Heart right ventricle (tissue), 16 donors: Measurements from ENCODE around the gene CDH9. TPM values are rescaled to one million over a fixed set of nuclear protein-coding genes. Genes with fewer than 3 reads are reported as not detected.

ENCODE experiments used
- ATAC-seq, 8 donors: fragments of 200-7000 bp; cut with Tn5 transposase; one replicate each; pipeline ENCODE4 v1.9.1; 2020; ENCODE audit warnings: mild to moderate bottlenecking in 8 of 8, moderate library complexity in 8 of 8, moderate number of reproducible peaks in 1 of 8
- DNase-seq, 2 donors: peaks; one replicate each; pipeline ENCODE4 v3.0.0-alpha.2; 2020
- H3K27ac ChIP-seq, 10 donors: fragments of 200-600 bp; sonication (generic) in 2 of 10; one replicate each; pipeline versions ENCODE4 v1.5.0 to v1.8.0; 2020 to 2022; ENCODE audit warnings: mild to moderate bottlenecking in 3 of 10
- H3K27me3 ChIP-seq, 7 donors: fragments of 200-600 bp; one replicate each; pipeline ENCODE4 v1.8.0; 2021 to 2022; ENCODE audit warnings: mild to moderate bottlenecking in 2 of 7
- H3K36me3 ChIP-seq, 9 donors: fragments of 200-600 bp; sonication (generic) in 1 of 9; one replicate each; pipeline versions ENCODE4 v1.5.0 to v1.8.0; 2020 to 2022; ENCODE audit warnings: mild to moderate bottlenecking in 2 of 9
- H3K4me1 ChIP-seq, 9 donors: fragments of 200-600 bp; sonication (generic) in 1 of 9; one replicate each; pipeline versions ENCODE4 v1.5.0 to v1.8.0; 2020 to 2022; ENCODE audit warnings: mild to moderate bottlenecking in 4 of 9
- H3K4me3 ChIP-seq, 10 donors: fragments of 200-600 bp; sonication (generic) in 2 of 10; one replicate each; pipeline versions ENCODE4 v1.5.0 to v1.8.0; 2020 to 2022; ENCODE audit warnings: mild to moderate bottlenecking in 7 of 10, moderate library complexity in 2 of 10
- H3K9me3 ChIP-seq, 11 donors: fragments of 200-600 bp in 10 of 11; sonication (generic) in 2 of 11; one replicate each; pipeline versions ENCODE4 v1.5.0 to v1.8.0; 2013 to 2022; ENCODE audit warnings: mild to moderate bottlenecking in 2 of 11, control low read depth in 1 of 11, moderate library complexity in 1 of 11
- WGBS, 2 donors: extraction: QIAGEN DNeasy Blood & Tissue Kit; methylation state at CpG; one replicate each; pipeline ENCODE4 v1.1.7; 2013; ENCODE audit warnings: inconsistent platforms in 1 of 2; 5-methylcytosine and 5-hydroxymethylcytosine counted together
- intact Hi-C, 10 donors: fragments of 100-400 bp; cut with DNase I; formaldehyde crosslinking; loops; one replicate each; pipeline versions ENCODE4 v1.11.1 to v1.14.2; 2022
- polyA plus RNA-seq, 2 donors: library from polyadenylated mRNA; stranded (reverse); fragments of 200-250 nt; gene quantifications; one replicate each; pipeline ENCODE4 v1.2.3, GENCODE V29; 2013
- total RNA-seq, 10 donors: library from RNA; stranded (reverse); fragmentation: NEBNext Ultra II Directional in 3 of 10; extraction: Animal tissue kit (Norgen Biotek cat#: 25700) in 3 of 10; gene quantifications; one replicate each; pipeline versions ENCODE4 v1.2.1 to v1.2.4, GENCODE V29; 2021 to 2023
- TF ChIP-seq, protein P1 (sequence below), 9 donors: fragments of 200-600 bp; sonication (generic) in 2 of 9; IDR thresholded peaks; one replicate each; pipeline versions ENCODE4 v1.5.0 to v1.8.0; 2021 to 2022; ENCODE audit warnings: antibody characterized with exemption in 9 of 9, mild to moderate bottlenecking in 5 of 9, moderate library complexity in 1 of 9
- donor health status: Arrhythmogenic right ventricular cardiomyopathy.
- donor health status: ischemic (EF 13 %, LVEDD 7.1; RV severe dilation, severe dysfunction).
- donor health status: healthy with polysubstance abuse.
- donor health status: DM: no; HTN: yes; CAD: no.
- donor health status: DM: no; HTN: no; CAD: no.
- donor health status: ischemic (EF 25% LVEDD 6.9; RV normal size, moderate dysfunction).
- donor health status: ischemic (EF 25% LVEDD 5.7; RV mildly dilated, moderate dysfunction).
- donor health status: healthy.
- donor health status: DM: yes; HTN: yes; CAD: no.
- donor health status: Ischemic cardiomyopathy.
- donor health status: ischemic (EF 35%, LVEDD 5.7; RV mildly dilated, moderate dysfunction).
- donor health status: nonischemic (EF 11% LVEDD 7.7; RV severe dilation, severe dysfunction).
- donor health status: DM: yes; HTN: yes; CAD: no.
- donor health status: PGD.
- donor health status: ischemic (EF 29% LVEDD 5.4; RV normal size, mild dysfunction).
- donor health status: nonischemic (EF 23%, LVEDD 6.1; RV moderate dilation, normal function).

CDH9 gene
- total and polyA plus RNA-seq, 12 donors = not detected

DNA sequence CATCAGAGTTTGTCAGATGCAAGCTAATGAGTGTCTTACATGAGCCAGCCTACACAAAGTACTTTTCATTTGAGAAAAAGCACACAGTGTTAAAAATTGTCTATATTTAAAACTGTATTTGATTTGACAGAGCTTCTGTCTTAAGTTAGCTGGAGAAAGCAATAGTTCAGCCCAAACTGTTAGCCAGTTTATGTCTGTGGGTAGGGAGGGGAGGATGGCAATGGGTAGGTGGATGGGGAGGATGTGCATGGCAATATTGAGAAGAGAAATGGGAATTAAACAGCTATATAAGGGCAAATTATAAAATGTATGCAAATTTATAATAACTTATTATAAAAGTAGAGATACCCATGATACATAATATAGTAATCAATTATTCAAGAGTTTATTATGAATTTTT is 31.3 kb downstream of the CDH9 start:
- Histone ChIP-seq H3K9me3 (peaks cover 0 to 9% (median 0%) of the 10 kb centered on the region in 11 donors), H3K4me3 (no peak overlapping the region), H3K27ac (no peak overlapping the region), H3K36me3 (no peaks in the 10 kb centered on the region), H3K4me1 (no peaks in the 10 kb centered on the region), H3K27me3 (no peaks in the 10 kb centered on the region)
- intact Hi-C loops = no loop called here
- TF ChIP-seq, protein P1, sequence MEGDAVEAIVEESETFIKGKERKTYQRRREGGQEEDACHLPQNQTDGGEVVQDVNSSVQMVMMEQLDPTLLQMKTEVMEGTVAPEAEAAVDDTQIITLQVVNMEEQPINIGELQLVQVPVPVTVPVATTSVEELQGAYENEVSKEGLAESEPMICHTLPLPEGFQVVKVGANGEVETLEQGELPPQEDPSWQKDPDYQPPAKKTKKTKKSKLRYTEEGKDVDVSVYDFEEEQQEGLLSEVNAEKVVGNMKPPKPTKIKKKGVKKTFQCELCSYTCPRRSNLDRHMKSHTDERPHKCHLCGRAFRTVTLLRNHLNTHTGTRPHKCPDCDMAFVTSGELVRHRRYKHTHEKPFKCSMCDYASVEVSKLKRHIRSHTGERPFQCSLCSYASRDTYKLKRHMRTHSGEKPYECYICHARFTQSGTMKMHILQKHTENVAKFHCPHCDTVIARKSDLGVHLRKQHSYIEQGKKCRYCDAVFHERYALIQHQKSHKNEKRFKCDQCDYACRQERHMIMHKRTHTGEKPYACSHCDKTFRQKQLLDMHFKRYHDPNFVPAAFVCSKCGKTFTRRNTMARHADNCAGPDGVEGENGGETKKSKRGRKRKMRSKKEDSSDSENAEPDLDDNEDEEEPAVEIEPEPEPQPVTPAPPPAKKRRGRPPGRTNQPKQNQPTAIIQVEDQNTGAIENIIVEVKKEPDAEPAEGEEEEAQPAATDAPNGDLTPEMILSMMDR (IDR thresholded peaks at IDR 0.05) = no peak
- no peak for DNase-seq
- ATAC-seq = no peak

- 63 to 74% methylated on average over 1 of the region's 1 CpG for WGBS, 2 donors
- Histone ChIP-seq H3K9me3 (peaks cover 0 to 9% (median 0%) of the 10 kb centered on the region in 11 donors), H3K36me3 (no peaks in the 10 kb centered on the region), H3K27ac (no peak overlapping the region), H3K4me1 (no peaks in the 10 kb centered on the region), H3K27me3 (no peaks in the 10 kb centered on the region), H3K4me3 (no peak overlapping the region)
- DNase-seq (no peak), ATAC-seq (no peak)
- TF ChIP-seq, protein P1 (IDR thresholded peaks at IDR 0.05) = no peak
- intact Hi-C loops = no loop called here
Observed at GRCh38 chr5:26986985-26987384, 51.4 kb downstream of the CDH9 start.

DNA sequence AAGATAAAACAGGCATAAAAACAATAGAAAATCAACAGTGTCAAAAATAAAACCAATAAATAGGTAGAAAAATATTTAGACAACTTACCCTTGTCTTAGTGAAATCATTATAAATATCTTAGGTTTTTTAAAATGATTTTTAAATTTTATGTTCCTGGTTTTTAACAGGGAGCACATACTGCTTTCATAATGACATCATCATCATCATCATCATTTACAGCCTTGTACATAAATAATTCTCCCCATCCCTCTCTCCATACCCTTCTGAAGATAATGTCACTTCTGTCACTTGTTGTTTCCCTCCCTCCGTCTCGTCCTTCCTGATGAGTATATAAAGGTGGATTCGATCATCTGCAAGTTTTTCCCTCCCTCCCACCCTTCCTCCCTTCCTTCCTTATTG is 56.6 kb downstream of the CDH9 start:
- intact Hi-C loops = no loop called here
- TF ChIP-seq, protein P1 (IDR thresholded peaks at IDR 0.05) = no peak
- 71 to 73% methylated on average over 3 of the region's 3 CpGs for WGBS, 2 donors
- DNase-seq (no peak), ATAC-seq (no peak)
- H3K4me1 ChIP-seq = no peaks in the 10 kb centered on the region
- no peaks in the 10 kb centered on the region for H3K27me3 ChIP-seq
- H3K27ac ChIP-seq = no peak overlapping the region
- peaks cover 0 to 9% (median 0%) of the 10 kb centered on the region in 11 donors for H3K9me3 ChIP-seq
- no peaks in the 10 kb centered on the region for H3K36me3 ChIP-seq
- no peak overlapping the region for H3K4me3 ChIP-seq

DNA sequence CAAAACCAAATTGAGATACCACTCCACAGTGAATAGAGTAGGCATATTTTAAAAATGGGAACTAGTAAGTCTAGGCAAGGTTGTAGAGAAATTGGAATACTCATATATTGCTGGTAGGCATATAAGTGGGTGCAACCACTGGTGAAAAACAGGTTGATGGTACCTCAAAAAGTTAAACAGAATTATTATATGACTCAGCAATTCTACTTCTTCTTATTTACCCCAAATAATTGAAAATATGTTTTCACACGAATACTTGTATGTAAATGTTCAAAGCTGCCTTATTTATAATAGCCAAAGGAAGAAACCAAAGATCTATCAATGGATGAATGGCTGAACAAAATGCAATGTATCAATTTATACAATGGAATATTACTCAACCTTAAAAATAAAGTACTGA is 79.1 kb downstream of the CDH9 start:
- intact Hi-C loops = no loop called here
- TF ChIP-seq, protein P1 (IDR thresholded peaks at IDR 0.05) = no peak
- no peak overlapping the region for H3K27ac ChIP-seq
- peaks cover 0 to 27% (median 0%) of the 10 kb centered on the region in 11 donors for H3K9me3 ChIP-seq
- no peak for DNase-seq
- H3K4me3 ChIP-seq = no peak overlapping the region
- no peaks in the 10 kb centered on the region for H3K4me1 ChIP-seq
- no peak for ATAC-seq
- no peaks in the 10 kb centered on the region for H3K27me3 ChIP-seq
- WGBS, 2 donors = 63 to 74% methylated on average over 1 of the region's 1 CpG
- no peaks in the 10 kb centered on the region for H3K36me3 ChIP-seq
